GM12878 (cell line): Measurements from ENCODE around the gene C9orf72. TPM values are rescaled to one million over a fixed set of nuclear protein-coding genes. Genes with fewer than 3 reads are reported as not detected.

Experiments used
- EED ChIP-seq: sonication (generic); IDR thresholded peaks from 2 replicates; pipeline ENCODE4 v1.6.1; 2016; ENCODE audit warnings: antibody characterized with exemption, low read depth
- ESRRA ChIP-seq: IDR thresholded peaks from 2 replicates; pipeline ENCODE4 v1.6.1; 2012; ENCODE audit warnings: mild to moderate bottlenecking, low read length, improper control_type of control experiment
- FOS ChIP-seq: IDR thresholded peaks from 3 replicates; pipeline ENCODE4 v1.6.1; 2011; ENCODE audit warnings: borderline replicate concordance; ENCODE audit not compliant: insufficient read length; ENCODE audit errors: extremely low read depth
- IRF3 ChIP-seq: fragments of 450-650 bp; IDR thresholded peaks from 2 replicates; pipeline ENCODE4 v1.6.1; 2014; ENCODE audit warnings: mild to moderate bottlenecking
- JUND ChIP-seq: IDR thresholded peaks from 2 replicates; pipeline ENCODE4 v1.6.1; 2012; ENCODE audit warnings: low read depth, mild to moderate bottlenecking, low read length, improper control_type of control experiment, moderate library complexity
- LARP7 ChIP-seq: fragments of 450-650 bp; IDR thresholded peaks from 2 replicates; pipeline ENCODE4 v1.6.1; 2017; ENCODE audit warnings: mild to moderate bottlenecking
- MTA2 ChIP-seq: fragments of 450-650 bp; IDR thresholded peaks from 2 replicates; pipeline ENCODE4 v1.6.1; 2016; ENCODE audit warnings: low read depth, mild to moderate bottlenecking, moderate library complexity
- MTA3 ChIP-seq: IDR thresholded peaks from 2 replicates; pipeline ENCODE4 v1.6.1; 2012; ENCODE audit warnings: low read length, inconsistent platforms, borderline replicate concordance
- PML ChIP-seq: IDR thresholded peaks from 2 replicates; pipeline ENCODE4 v1.6.1; 2012; ENCODE audit warnings: low read length, inconsistent platforms
- SMARCA5 ChIP-seq: fragments of 450-650 bp; IDR thresholded peaks from 2 replicates; pipeline ENCODE4 v1.6.1; 2017; ENCODE audit warnings: mild to moderate bottlenecking
- polyA plus RNA-seq, 11 experiments: library from polyadenylated mRNA; depleted of rRNA in 4 of 11; unstranded in 6 of 11; stranded (reverse) in 5 of 11; fragments of >200 nt; fragmentation: Nextera tagmentation in 4 of 11; fragmentation: Illumina TruSeq in 1 of 11; extraction: Ambion mirVana in 4 of 11; extraction: Trizol in 1 of 11; gene quantifications; 1 replicate in 1 of 11; 2 replicates in 10 of 11; pipeline versions ENCODE4 v1.2.1 to v1.2.3, GENCODE V29; 2011 to 2016; ENCODE audit warnings: inconsistent platforms in 2 of 11, missing spikeins in 2 of 11, low read depth in 1 of 11
- total RNA-seq, 4 experiments: library from RNA; depleted of rRNA in 3 of 4; stranded (reverse); fragments of >200 nt in 3 of 4; fragmentation: Illumina TruSeq in 1 of 4; extraction: Trizol in 1 of 4; gene quantifications; 2 replicates each; pipeline versions ENCODE4 v1.2.1 to v1.2.3, GENCODE V29; 2013 to 2021
- TF ChIP-seq, protein P1 (sequence below): IDR thresholded peaks from 2 replicates; pipeline ENCODE4 v1.6.1; 2011; ENCODE audit warnings: mild to moderate bottlenecking, low read depth, low read length, moderate library complexity; ENCODE audit not compliant: insufficient replicate concordance
- TF ChIP-seq, protein P2 (sequence below): fragments of 450-650 bp; IDR thresholded peaks from 2 replicates; pipeline ENCODE4 v1.6.1; 2017; ENCODE audit warnings: borderline replicate concordance
- TF ChIP-seq, protein P3 (sequence below): fragments of 450-650 bp; formaldehyde crosslinking; IDR thresholded peaks from 2 replicates; pipeline ENCODE4 v1.5.0; 2022; ENCODE audit warnings: mild to moderate bottlenecking, missing genetic modification characterization
- TF ChIP-seq, protein P4 (sequence below): IDR thresholded peaks from 2 replicates; pipeline ENCODE4 v1.6.1; 2012; ENCODE audit warnings: improper control_type of control experiment, low read depth, low read length; ENCODE audit not compliant: insufficient replicate concordance
- TF ChIP-seq, protein P5 (sequence below): IDR thresholded peaks from 2 replicates; pipeline ENCODE4 v1.6.1; 2011; ENCODE audit warnings: borderline replicate concordance, low read depth, mild to moderate bottlenecking, moderate library complexity, low read length; ENCODE audit not compliant: insufficient read depth, poor library complexity, severe bottlenecking

C9orf72 gene
- total and polyA plus RNA-seq, 10 of the 15 experiments (the other 5 are each of a cell fraction or from before 2014, with no cell fraction given), result 4.8 to 9.0 (median 6.4) TPM

DNA sequence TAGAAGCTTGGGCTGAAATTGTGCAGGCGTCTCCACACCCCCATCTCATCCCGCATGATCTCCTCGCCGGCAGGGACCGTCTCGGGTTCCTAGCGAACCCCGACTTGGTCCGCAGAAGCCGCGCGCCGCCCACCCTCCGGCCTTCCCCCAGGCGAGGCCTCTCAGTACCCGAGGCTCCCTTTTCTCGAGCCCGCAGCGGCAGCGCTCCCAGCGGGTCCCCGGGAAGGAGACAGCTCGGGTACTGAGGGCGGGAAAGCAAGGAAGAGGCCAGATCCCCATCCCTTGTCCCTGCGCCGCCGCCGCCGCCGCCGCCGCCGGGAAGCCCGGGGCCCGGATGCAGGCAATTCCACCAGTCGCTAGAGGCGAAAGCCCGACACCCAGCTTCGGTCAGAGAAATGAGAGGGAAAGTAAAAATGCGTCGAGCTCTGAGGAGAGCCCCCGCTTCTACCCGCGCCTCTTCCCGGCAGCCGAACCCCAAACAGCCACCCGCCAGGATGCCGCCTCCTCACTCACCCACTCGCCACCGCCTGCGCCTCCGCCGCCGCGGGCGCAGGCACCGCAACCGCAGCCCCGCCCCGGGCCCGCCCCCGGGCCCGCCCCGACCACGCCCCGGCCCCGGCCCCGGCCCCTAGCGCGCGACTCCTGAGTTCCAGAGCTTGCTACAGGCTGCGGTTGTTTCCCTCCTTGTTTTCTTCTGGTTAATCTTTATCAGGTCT is at the start of gene C9orf72 (continued):
- TF ChIP-seq EED (peak; percentile 26; the same call in 1 of the 2 replicates), MTA2 (no peak), SMARCA5 (no peak), MTA3 (no peak), IRF3 (no peak), JUND (no peak), FOS (no peak), PML (no peak), LARP7 (peak; percentile 38; the same call in 1 of the 2 replicates), ESRRA (no peak)
- TF ChIP-seq, protein P1, sequence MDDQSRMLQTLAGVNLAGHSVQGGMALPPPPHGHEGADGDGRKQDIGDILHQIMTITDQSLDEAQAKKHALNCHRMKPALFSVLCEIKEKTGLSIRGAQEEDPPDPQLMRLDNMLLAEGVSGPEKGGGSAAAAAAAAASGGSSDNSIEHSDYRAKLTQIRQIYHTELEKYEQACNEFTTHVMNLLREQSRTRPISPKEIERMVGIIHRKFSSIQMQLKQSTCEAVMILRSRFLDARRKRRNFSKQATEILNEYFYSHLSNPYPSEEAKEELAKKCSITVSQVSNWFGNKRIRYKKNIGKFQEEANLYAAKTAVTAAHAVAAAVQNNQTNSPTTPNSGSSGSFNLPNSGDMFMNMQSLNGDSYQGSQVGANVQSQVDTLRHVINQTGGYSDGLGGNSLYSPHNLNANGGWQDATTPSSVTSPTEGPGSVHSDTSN, result no peak
- TF ChIP-seq, protein P2, sequence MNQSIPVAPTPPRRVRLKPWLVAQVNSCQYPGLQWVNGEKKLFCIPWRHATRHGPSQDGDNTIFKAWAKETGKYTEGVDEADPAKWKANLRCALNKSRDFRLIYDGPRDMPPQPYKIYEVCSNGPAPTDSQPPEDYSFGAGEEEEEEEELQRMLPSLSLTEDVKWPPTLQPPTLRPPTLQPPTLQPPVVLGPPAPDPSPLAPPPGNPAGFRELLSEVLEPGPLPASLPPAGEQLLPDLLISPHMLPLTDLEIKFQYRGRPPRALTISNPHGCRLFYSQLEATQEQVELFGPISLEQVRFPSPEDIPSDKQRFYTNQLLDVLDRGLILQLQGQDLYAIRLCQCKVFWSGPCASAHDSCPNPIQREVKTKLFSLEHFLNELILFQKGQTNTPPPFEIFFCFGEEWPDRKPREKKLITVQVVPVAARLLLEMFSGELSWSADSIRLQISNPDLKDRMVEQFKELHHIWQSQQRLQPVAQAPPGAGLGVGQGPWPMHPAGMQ, result no peak
- TF ChIP-seq, protein P3, sequence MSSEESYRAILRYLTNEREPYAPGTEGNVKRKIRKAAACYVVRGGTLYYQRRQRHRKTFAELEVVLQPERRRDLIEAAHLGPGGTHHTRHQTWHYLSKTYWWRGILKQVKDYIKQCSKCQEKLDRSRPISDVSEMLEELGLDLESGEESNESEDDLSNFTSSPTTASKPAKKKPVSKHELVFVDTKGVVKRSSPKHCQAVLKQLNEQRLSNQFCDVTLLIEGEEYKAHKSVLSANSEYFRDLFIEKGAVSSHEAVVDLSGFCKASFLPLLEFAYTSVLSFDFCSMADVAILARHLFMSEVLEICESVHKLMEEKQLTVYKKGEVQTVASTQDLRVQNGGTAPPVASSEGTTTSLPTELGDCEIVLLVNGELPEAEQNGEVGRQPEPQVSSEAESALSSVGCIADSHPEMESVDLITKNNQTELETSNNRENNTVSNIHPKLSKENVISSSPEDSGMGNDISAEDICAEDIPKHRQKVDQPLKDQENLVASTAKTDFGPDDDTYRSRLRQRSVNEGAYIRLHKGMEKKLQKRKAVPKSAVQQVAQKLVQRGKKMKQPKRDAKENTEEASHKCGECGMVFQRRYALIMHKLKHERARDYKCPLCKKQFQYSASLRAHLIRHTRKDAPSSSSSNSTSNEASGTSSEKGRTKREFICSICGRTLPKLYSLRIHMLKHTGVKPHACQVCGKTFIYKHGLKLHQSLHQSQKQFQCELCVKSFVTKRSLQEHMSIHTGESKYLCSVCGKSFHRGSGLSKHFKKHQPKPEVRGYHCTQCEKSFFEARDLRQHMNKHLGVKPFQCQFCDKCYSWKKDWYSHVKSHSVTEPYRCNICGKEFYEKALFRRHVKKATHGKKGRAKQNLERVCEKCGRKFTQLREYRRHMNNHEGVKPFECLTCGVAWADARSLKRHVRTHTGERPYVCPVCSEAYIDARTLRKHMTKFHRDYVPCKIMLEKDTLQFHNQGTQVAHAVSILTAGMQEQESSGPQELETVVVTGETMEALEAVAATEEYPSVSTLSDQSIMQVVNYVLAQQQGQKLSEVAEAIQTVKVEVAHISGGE (CRISPR knock-in tag), result no peak
- TF ChIP-seq, protein P4, sequence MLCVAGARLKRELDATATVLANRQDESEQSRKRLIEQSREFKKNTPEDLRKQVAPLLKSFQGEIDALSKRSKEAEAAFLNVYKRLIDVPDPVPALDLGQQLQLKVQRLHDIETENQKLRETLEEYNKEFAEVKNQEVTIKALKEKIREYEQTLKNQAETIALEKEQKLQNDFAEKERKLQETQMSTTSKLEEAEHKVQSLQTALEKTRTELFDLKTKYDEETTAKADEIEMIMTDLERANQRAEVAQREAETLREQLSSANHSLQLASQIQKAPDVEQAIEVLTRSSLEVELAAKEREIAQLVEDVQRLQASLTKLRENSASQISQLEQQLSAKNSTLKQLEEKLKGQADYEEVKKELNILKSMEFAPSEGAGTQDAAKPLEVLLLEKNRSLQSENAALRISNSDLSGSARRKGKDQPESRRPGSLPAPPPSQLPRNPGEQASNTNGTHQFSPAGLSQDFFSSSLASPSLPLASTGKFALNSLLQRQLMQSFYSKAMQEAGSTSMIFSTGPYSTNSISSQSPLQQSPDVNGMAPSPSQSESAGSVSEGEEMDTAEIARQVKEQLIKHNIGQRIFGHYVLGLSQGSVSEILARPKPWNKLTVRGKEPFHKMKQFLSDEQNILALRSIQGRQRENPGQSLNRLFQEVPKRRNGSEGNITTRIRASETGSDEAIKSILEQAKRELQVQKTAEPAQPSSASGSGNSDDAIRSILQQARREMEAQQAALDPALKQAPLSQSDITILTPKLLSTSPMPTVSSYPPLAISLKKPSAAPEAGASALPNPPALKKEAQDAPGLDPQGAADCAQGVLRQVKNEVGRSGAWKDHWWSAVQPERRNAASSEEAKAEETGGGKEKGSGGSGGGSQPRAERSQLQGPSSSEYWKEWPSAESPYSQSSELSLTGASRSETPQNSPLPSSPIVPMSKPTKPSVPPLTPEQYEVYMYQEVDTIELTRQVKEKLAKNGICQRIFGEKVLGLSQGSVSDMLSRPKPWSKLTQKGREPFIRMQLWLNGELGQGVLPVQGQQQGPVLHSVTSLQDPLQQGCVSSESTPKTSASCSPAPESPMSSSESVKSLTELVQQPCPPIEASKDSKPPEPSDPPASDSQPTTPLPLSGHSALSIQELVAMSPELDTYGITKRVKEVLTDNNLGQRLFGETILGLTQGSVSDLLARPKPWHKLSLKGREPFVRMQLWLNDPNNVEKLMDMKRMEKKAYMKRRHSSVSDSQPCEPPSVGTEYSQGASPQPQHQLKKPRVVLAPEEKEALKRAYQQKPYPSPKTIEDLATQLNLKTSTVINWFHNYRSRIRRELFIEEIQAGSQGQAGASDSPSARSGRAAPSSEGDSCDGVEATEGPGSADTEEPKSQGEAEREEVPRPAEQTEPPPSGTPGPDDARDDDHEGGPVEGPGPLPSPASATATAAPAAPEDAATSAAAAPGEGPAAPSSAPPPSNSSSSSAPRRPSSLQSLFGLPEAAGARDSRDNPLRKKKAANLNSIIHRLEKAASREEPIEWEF, result no peak
- TF ChIP-seq, protein P5, sequence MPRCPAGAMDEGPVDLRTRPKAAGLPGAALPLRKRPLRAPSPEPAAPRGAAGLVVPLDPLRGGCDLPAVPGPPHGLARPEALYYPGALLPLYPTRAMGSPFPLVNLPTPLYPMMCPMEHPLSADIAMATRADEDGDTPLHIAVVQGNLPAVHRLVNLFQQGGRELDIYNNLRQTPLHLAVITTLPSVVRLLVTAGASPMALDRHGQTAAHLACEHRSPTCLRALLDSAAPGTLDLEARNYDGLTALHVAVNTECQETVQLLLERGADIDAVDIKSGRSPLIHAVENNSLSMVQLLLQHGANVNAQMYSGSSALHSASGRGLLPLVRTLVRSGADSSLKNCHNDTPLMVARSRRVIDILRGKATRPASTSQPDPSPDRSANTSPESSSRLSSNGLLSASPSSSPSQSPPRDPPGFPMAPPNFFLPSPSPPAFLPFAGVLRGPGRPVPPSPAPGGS, result no peak
